PC-9 (cell line): ENCODE measurements around the gene SORCS2. TPM values are rescaled to one million over a fixed set of nuclear protein-coding genes. Genes with fewer than 3 reads are reported as not detected.

Source experiments
- BruUV-seq: library from RNA; stranded (reverse); fragments of 400-500 nt; replicated peaks from 2 replicates; lab custom pipeline; 2021; lab: Mats Ljungman, UMichigan
- CTCF ChIA-PET: fragments of 300-600 bp; sonication (Branson Sonifier 250); formaldehyde crosslinking; loops from one replicate; lab custom pipeline; 2022; ENCODE audit warnings: antibody characterized with exemption; lab: Charles Lee
- POLR2A ChIA-PET: fragments of 300-600 bp; sonication (Branson Sonifier 250); formaldehyde crosslinking; loops from one replicate; lab custom pipeline; 2022; ENCODE audit warnings: antibody characterized with exemption; ENCODE audit not compliant: unreplicated experiment; lab: Charles Lee
- DNase-seq, 2 experiments: peaks; one replicate each; pipeline versions ENCODE4 v3.0.0 to v3.0.0-alpha.2; 2015 to 2022; ENCODE audit warnings: mixed read lengths in 1 of 2
- H2AFZ ChIP-seq: fragments of 200-600 bp; sonication (generic); 2 replicates; pipeline ENCODE4 v1.8.1; 2017; ENCODE audit warnings: antibody characterized with exemption
- H3F3A ChIP-seq: fragments of 200-600 bp; sonication (generic); 2 replicates; pipeline ENCODE4 v1.8.1; 2017; ENCODE audit warnings: antibody characterized with exemption, mild to moderate bottlenecking, low read depth; ENCODE audit not compliant: insufficient read depth
- H3K27ac ChIP-seq: fragments of 200-600 bp; sonication (generic); 2 replicates; pipeline ENCODE4 v1.6.1; 2016; ENCODE audit warnings: mixed run types
- H3K27me3 ChIP-seq: fragments of 200-600 bp; sonication (generic); 2 replicates; pipeline ENCODE4 v1.6.1; 2016; ENCODE audit warnings: low read depth, mixed run types; ENCODE audit not compliant: insufficient read depth
- H3K36me3 ChIP-seq: fragments of 200-600 bp; sonication (generic); 2 replicates; pipeline ENCODE4 v1.6.1; 2016; ENCODE audit warnings: low read depth, mixed run types
- H3K4me1 ChIP-seq: fragments of 200-600 bp; sonication (generic); replicated peaks from 2 replicates; pipeline ENCODE4 v1.6.1; 2016; ENCODE audit warnings: mixed run types; ENCODE audit not compliant: insufficient read depth
- H3K4me2 ChIP-seq: fragments of 200-600 bp; sonication (generic); 2 replicates; pipeline ENCODE4 v1.6.1; 2017; ENCODE audit warnings: mixed run types
- H3K4me3 ChIP-seq: fragments of 200-600 bp; sonication (generic); 2 replicates; pipeline ENCODE4 v1.6.1; 2016; ENCODE audit warnings: mixed run types
- H3K79me2 ChIP-seq: fragments of 200-600 bp; sonication (generic); 2 replicates; pipeline ENCODE4 v1.6.1; 2017; ENCODE audit warnings: low read depth, mixed run types
- H3K9me2 ChIP-seq: fragments of 200-600 bp; sonication (generic); 2 replicates; pipeline ENCODE4 v1.8.1; 2017; ENCODE audit warnings: mild to moderate bottlenecking; ENCODE audit not compliant: insufficient read depth
- H3K9me3 ChIP-seq: fragments of 200-600 bp; sonication (generic); 2 replicates; pipeline ENCODE4 v1.8.1; 2016; ENCODE audit warnings: low read depth; ENCODE audit not compliant: insufficient read depth
- H4K20me1 ChIP-seq: fragments of 200-600 bp; sonication (generic); 2 replicates; pipeline ENCODE4 v1.8.1; 2017; ENCODE audit not compliant: insufficient read depth
- CTCF ChIP-seq: fragments of 200-600 bp; sonication (generic); conservative IDR thresholded peaks from 2 replicates; pipeline ENCODE4 v1.6.1; 2017; ENCODE audit warnings: mixed run types, antibody characterized with exemption, mild to moderate bottlenecking, moderate library complexity
- EZH2 ChIP-seq: fragments of 200-600 bp; sonication (generic); IDR thresholded peaks from 2 replicates; pipeline ENCODE4 v1.8.0; 2017; ENCODE audit warnings: antibody characterized with exemption, low read depth
- intact Hi-C: fragments of 100-400 bp; cut with micrococcal nuclease; formaldehyde crosslinking; loops from one replicate; pipeline ENCODE4 v1.10.0; 2022; ENCODE audit not compliant: unreplicated experiment
- total RNA-seq: library from RNA; stranded (reverse); gene quantifications from 2 replicates; pipeline ENCODE4 v1.2.3, GENCODE V29; 2021

The SORCS2 gene
- total RNA-seq, 1 experiment from 2014 or later: 25.8 TPM

GRCh38 chr4:7498446-7499200, 306.3 kb downstream of the SORCS2 start:
- CTCF ChIA-PET: no interaction called here
- intact Hi-C loops: no loop called here
- POLR2A ChIA-PET: no interaction called here

GRCh38 chr4:7499661-7500060, 307.3 kb downstream of the SORCS2 start:
- H3K27me3 ChIP-seq: no peaks in the 10 kb centered on the region
- no peaks in the 10 kb centered on the region for H3K79me2 ChIP-seq
- H3K9me3 ChIP-seq: no peaks in the 10 kb centered on the region
- no peaks in the 10 kb centered on the region for H4K20me1 ChIP-seq
- no peak overlapping the region for H3K27ac ChIP-seq
- no peak for DNase-seq
- H3K4me3 ChIP-seq: no peak overlapping the region
- no peaks in the 10 kb centered on the region for H3K9me2 ChIP-seq
- no peaks in the 10 kb centered on the region for H3K4me1 ChIP-seq
- POLR2A ChIA-PET: no interaction called here
- intact Hi-C loops: no loop called here
- H3K36me3 ChIP-seq: no peaks in the 10 kb centered on the region
- TF ChIP-seq EZH2 (no peak), CTCF (no peak)
- no TSS peak for BruUV-seq
- H2AFZ ChIP-seq: no peak overlapping the region
- H3F3A ChIP-seq: no peaks in the 10 kb centered on the region
- CTCF ChIA-PET: no interaction called here
- no peak overlapping the region for H3K4me2 ChIP-seq

More at GRCh38 chr4:7498446-7499200, 306.3 kb downstream of the SORCS2 start:
- no peak for DNase-seq
- H3K4me2 ChIP-seq: no peak overlapping the region
- no peaks in the 10 kb centered on the region for H3K79me2 ChIP-seq
- H3K9me2 ChIP-seq: no peaks in the 10 kb centered on the region
- H3K36me3 ChIP-seq: no peaks in the 10 kb centered on the region
- H3F3A ChIP-seq: no peaks in the 10 kb centered on the region
- H4K20me1 ChIP-seq: no peaks in the 10 kb centered on the region
- no peak overlapping the region for H3K27ac ChIP-seq
- no peaks in the 10 kb centered on the region for H3K27me3 ChIP-seq
- no peak overlapping the region for H3K4me3 ChIP-seq
- TF ChIP-seq EZH2 (no peak), CTCF (no peak)
- no peaks in the 10 kb centered on the region for H3K4me1 ChIP-seq
- no TSS peak for BruUV-seq
- no peaks in the 10 kb centered on the region for H3K9me3 ChIP-seq
- H2AFZ ChIP-seq: no peak overlapping the region

GRCh38 chr4:7500404-7500803, 308.1 kb downstream of the SORCS2 start:
- intact Hi-C loops: no loop called here
- no TSS peak for BruUV-seq
- DNase-seq: no peak
- Histone ChIP-seq H3K9me3 (no peaks in the 10 kb centered on the region), H3K36me3 (no peaks in the 10 kb centered on the region), H3K79me2 (no peaks in the 10 kb centered on the region), H2AFZ (no peak overlapping the region), H4K20me1 (no peaks in the 10 kb centered on the region), H3K4me1 (no peaks in the 10 kb centered on the region), H3K4me2 (no peak overlapping the region), H3K27ac (no peak overlapping the region), H3K27me3 (no peaks in the 10 kb centered on the region), H3F3A (no peaks in the 10 kb centered on the region), H3K9me2 (no peaks in the 10 kb centered on the region), H3K4me3 (no peak overlapping the region)
- ChIA-PET POLR2A (no interaction called here), CTCF (no interaction called here)
- TF ChIP-seq CTCF (no peak), EZH2 (no peak)
